PC-3 (cell line): ENCODE results near the gene RNF4.

Experiments
- CTCF ChIP-seq: fragments of 300-600 bp; sonication (generic); conservative IDR thresholded peaks from 2 replicates; pipeline ENCODE4 v1.5.1; 2017; ENCODE audit warnings: antibody characterized with exemption, low read depth, mild to moderate bottlenecking, low read length
- EZH2 ChIP-seq: fragments of 300-600 bp; sonication (generic); IDR thresholded peaks from one replicate; pipeline ENCODE4 v1.6.1; 2017; ENCODE audit warnings: antibody characterized with exemption, mild to moderate bottlenecking, low read length; ENCODE audit not compliant: unreplicated experiment
- EZH2phosphoT487 ChIP-seq: fragments of 300-600 bp; sonication (generic); IDR thresholded peaks from 2 replicates; pipeline ENCODE4 v1.6.1; 2018; ENCODE audit warnings: mild to moderate bottlenecking, antibody characterized with exemption, low read length, borderline replicate concordance

GRCh38 chr4:2487632-2488031 lies 18.7 kb downstream of the RNF4 start:
- TF ChIP-seq CTCF (no peak), EZH2 (no peak), EZH2phosphoT487 (no peak)
